ENCODE results near the gene ABCA6. TPM values are rescaled to one million over a fixed set of nuclear protein-coding genes. Genes with fewer than 3 reads are reported as not detected.

The ABCA6 gene
- 3.8 and 7.5 TPM in 2 replicates for polyA plus RNA-seq

GRCh38 chr17:69141431-69142174 lies at the start of gene ABCA6:
ABCA6 (minus strand) TSS chr17:69141895; CDS start chr17:69140703, 1,192 bp downstream.

GRCh38 chr17:69060822-69061221 lies 80.9 kb downstream of the ABCA6 start, which contains the start of gene ABCA9:
ABCA9 (minus strand) TSS chr17:69060927; CDS start chr17:69051126, 9,801 bp downstream.

Other genes with a start within 250 kb of the ABCA6 start
- gene ABCA8, start 186.5 kb downstream of the ABCA6 start, polyA plus RNA-seq = 5.3 TPM in 2 replicates
- 1.1 and 3.0 TPM in 2 replicates for gene ABCA9, start 81.0 kb downstream of the ABCA6 start, polyA plus RNA-seq
- gene ABCA10, start 86.9 kb upstream of the ABCA6 start, polyA plus RNA-seq = 1.1 and 6.0 TPM in 2 replicates
- 113 and 114 TPM in 2 replicates for gene ABCA5, start 185.2 kb upstream of the ABCA6 start, polyA plus RNA-seq